Liver (tissue), 9 donors: ENCODE measurements around the gene MSI2. TPM values are rescaled to one million over a fixed set of nuclear protein-coding genes. Genes with fewer than 3 reads are reported as not detected.

Experiments
- DNase-seq: peaks from one replicate; pipeline ENCODE4 v3.0.0-alpha.2; 2017; ENCODE audit warnings: low spot score
- H3K27ac ChIP-seq, 2 donors: one replicate each; pipeline ENCODE4 v1.7.0; 2013; ENCODE audit warnings: inconsistent platforms in 2 of 2, low read length in 2 of 2, control low read depth in 1 of 2, low read depth in 1 of 2, mild to moderate bottlenecking in 1 of 2
- H3K27me3 ChIP-seq, 4 donors: one replicate each; pipeline versions ENCODE4 v1.6.1 to v1.7.0; 2013; ENCODE audit warnings: low read length in 3 of 4, inconsistent platforms in 1 of 4, mild to moderate bottlenecking in 1 of 4, moderate library complexity in 1 of 4; ENCODE audit not compliant: control insufficient read depth in 4 of 4, insufficient read depth in 4 of 4
- H3K36me3 ChIP-seq, 4 donors: one replicate each; pipeline versions ENCODE4 v1.6.1 to v1.7.0; 2013; ENCODE audit warnings: low read length in 3 of 4, mild to moderate bottlenecking in 3 of 4, low read depth in 1 of 4, moderate library complexity in 1 of 4; ENCODE audit not compliant: control insufficient read depth in 4 of 4, insufficient read depth in 3 of 4
- H3K4me1 ChIP-seq, 4 donors: one replicate each; pipeline versions ENCODE4 v1.6.1 to v1.7.0; 2013; ENCODE audit warnings: low read length in 3 of 4, mild to moderate bottlenecking in 3 of 4, moderate library complexity in 1 of 4; ENCODE audit not compliant: control insufficient read depth in 4 of 4, insufficient read depth in 4 of 4
- H3K4me3 ChIP-seq, 3 donors: one replicate each; pipeline versions ENCODE4 v1.6.1 to v1.7.0; 2013; ENCODE audit warnings: low read length in 3 of 3, control low read depth in 1 of 3, low read depth in 1 of 3, mild to moderate bottlenecking in 1 of 3
- H3K9ac ChIP-seq, 2 donors: one replicate each; pipeline ENCODE4 v1.7.0; 2013; ENCODE audit warnings: low read length in 2 of 2, mild to moderate bottlenecking in 2 of 2, moderate library complexity in 2 of 2, control low read depth in 1 of 2, low read depth in 1 of 2
- H3K9me3 ChIP-seq, 4 donors: one replicate each; pipeline versions ENCODE4 v1.6.1 to v1.7.0; 2013; ENCODE audit warnings: low read length in 3 of 4; ENCODE audit not compliant: control insufficient read depth in 4 of 4
- ATF3 ChIP-seq: IDR thresholded peaks from 2 replicates; pipeline ENCODE4 v1.6.1; 2016; ENCODE audit warnings: antibody characterized with exemption
- CTCF ChIP-seq: fragments of 150-350 bp; IDR thresholded peaks from 2 replicates; pipeline ENCODE4 v1.5.1; 2017; ENCODE audit warnings: improper control_type of control experiment, low read depth, low read length; ENCODE audit not compliant: missing input control
- EGR1 ChIP-seq, 2 donors: IDR thresholded peaks; 2 replicates each; pipeline ENCODE4 v1.6.1; 2016 to 2018; ENCODE audit warnings: antibody characterized with exemption in 2 of 2, low read depth in 2 of 2
- FOXA1 ChIP-seq: IDR thresholded peaks from 2 replicates; pipeline ENCODE4 v1.6.1; 2016; ENCODE audit warnings: antibody characterized with exemption
- FOXA2 ChIP-seq: IDR thresholded peaks from 2 replicates; pipeline ENCODE4 v1.6.1; 2016; ENCODE audit warnings: antibody characterized with exemption
- GABPA ChIP-seq, 2 donors: IDR thresholded peaks in 1 of 2; conservative IDR thresholded peaks in 1 of 2; 2 replicates each; pipeline ENCODE4 v1.6.1; 2016; ENCODE audit warnings: antibody characterized with exemption in 2 of 2, mild to moderate bottlenecking in 1 of 2, moderate library complexity in 1 of 2
- HNF4A ChIP-seq, 2 donors: conservative IDR thresholded peaks; 2 replicates each; pipeline ENCODE4 v1.6.1; 2016; ENCODE audit warnings: antibody characterized with exemption in 2 of 2, mild to moderate bottlenecking in 2 of 2
- HNF4G ChIP-seq: IDR thresholded peaks from 2 replicates; pipeline ENCODE4 v1.6.1; 2016; ENCODE audit warnings: antibody characterized with exemption
- JUND ChIP-seq, 2 donors: IDR thresholded peaks; 2 replicates each; pipeline ENCODE4 v1.6.1; 2016; ENCODE audit warnings: antibody characterized with exemption in 2 of 2
- MAX ChIP-seq: IDR thresholded peaks from 2 replicates; pipeline ENCODE4 v1.6.1; 2016; ENCODE audit warnings: antibody characterized with exemption
- NR2F2 ChIP-seq: IDR thresholded peaks from 2 replicates; pipeline ENCODE4 v1.6.1; 2016; ENCODE audit warnings: antibody characterized with exemption
- RAD21 ChIP-seq, 2 donors: IDR thresholded peaks; 2 replicates each; pipeline ENCODE4 v1.6.1; 2016; ENCODE audit warnings: antibody characterized with exemption in 2 of 2, mild to moderate bottlenecking in 2 of 2
- REST ChIP-seq: IDR thresholded peaks from 2 replicates; pipeline ENCODE4 v1.6.1; 2016; ENCODE audit warnings: antibody characterized with exemption, mild to moderate bottlenecking
- RXRA ChIP-seq, 2 donors: IDR thresholded peaks; 2 replicates each; pipeline ENCODE4 v1.6.1; 2017 to 2018; ENCODE audit warnings: antibody characterized with exemption in 2 of 2, mild to moderate bottlenecking in 1 of 2
- SP1 ChIP-seq: IDR thresholded peaks from 2 replicates; pipeline ENCODE4 v1.6.1; 2018; ENCODE audit warnings: antibody characterized with exemption, mild to moderate bottlenecking
- TAF1 ChIP-seq: conservative IDR thresholded peaks from 2 replicates; pipeline ENCODE4 v1.6.1; 2016; ENCODE audit warnings: antibody characterized with exemption, mild to moderate bottlenecking
- YY1 ChIP-seq: IDR thresholded peaks from 2 replicates; pipeline ENCODE4 v1.6.1; 2016; ENCODE audit warnings: antibody characterized with exemption, mild to moderate bottlenecking
- ZBTB33 ChIP-seq: IDR thresholded peaks from 2 replicates; pipeline ENCODE4 v1.6.1; 2016; ENCODE audit warnings: antibody characterized with exemption
- WGBS: extraction: QIAGEN DNeasy Blood & Tissue Kit; methylation state at CpG from one replicate; pipeline ENCODE4 v1.1.7; 2013; 5-methylcytosine and 5-hydroxymethylcytosine counted together
- polyA plus RNA-seq, 2 donors: library from polyadenylated mRNA; stranded (reverse) in 1 of 2; unstranded in 1 of 2; fragments of 200-250 nt in 1 of 2; fragments of >200 nt in 1 of 2; fragmentation: Nextera tagmentation in 1 of 2; extraction: Ambion mirVana in 1 of 2; gene quantifications; one replicate each; pipeline versions ENCODE4 v1.2.1 to v1.2.3, GENCODE V29; 2013 to 2015
- total RNA-seq, 2 donors: library from RNA; depleted of rRNA; stranded (reverse); fragments of >200 nt; gene quantifications; one replicate each; pipeline ENCODE4 v1.2.3, GENCODE V29; 2014
- donor health status: healthy.
- donor health status: healthy.
- donor health status: healthy.
- donor health status: healthy.
- donor health status: healthy.

Gene MSI2
- total and polyA plus RNA-seq, 4 donors = 5.7 to 15.6 (median 9.2) TPM

GRCh38 chr17:57650548-57650947, 394.2 kb downstream of the MSI2 start (continued):
- TF ChIP-seq CTCF = no peak

GRCh38 chr17:57651451-57651850, 395.1 kb downstream of the MSI2 start:
- Histone ChIP-seq H3K27me3 (no peaks in the 10 kb centered on the region), H3K4me3 (no peak overlapping the region), H3K4me1 (no peaks in the 10 kb centered on the region), H3K9me3 (no peaks in the 10 kb centered on the region), H3K9ac (no peak overlapping the region), H3K36me3 (no peaks in the 10 kb centered on the region), H3K27ac (no peak overlapping the region)
- DNase-seq = no peak
- WGBS = 94% methylated on average over 7 of the region's 7 CpGs
- TF ChIP-seq FOXA1 (no peak), SP1 (no peak), RAD21 (IDR thresholded peaks at IDR 0.05) (no peak), HNF4G (no peak), CTCF (no peak), GABPA (IDR thresholded peaks at IDR 0.05 in 1 of 2, conservative IDR thresholded peaks at IDR 0.05 in 1 of 2) (no peak), YY1 (no peak), NR2F2 (no peak), EGR1 (IDR thresholded peaks at IDR 0.05; ENCODE audit: low read depth in 2 of 2) (no peak), TAF1 (no peak), MAX (no peak), ATF3 (no peak), ZBTB33 (no peak), JUND (IDR thresholded peaks at IDR 0.05) (no peak), RXRA (IDR thresholded peaks at IDR 0.05) (no peak), FOXA2 (no peak), REST (no peak), HNF4A (conservative IDR thresholded peaks at IDR 0.05) (no peak)
